Measurements from ENCODE around the gene KRT79. TPM values are rescaled to one million over a fixed set of nuclear protein-coding genes. Genes with fewer than 3 reads are reported as not detected.

The KRT79 gene
- total and polyA plus RNA-seq, 2 donors (not counting 1 experiment from before 2014, with no cell fraction given): not detected

GRCh38 chr12:52838609-52839435 lies 4.7 kb upstream of the KRT79 start:
- Histone ChIP-seq H3K9me3 (ENCODE audit: control insufficient read depth, insufficient read depth, low read depth, low read length) (no peaks in the 10 kb centered on the region), H3K79me2 (ENCODE audit: control insufficient read depth, insufficient read depth, low read length) (no peaks in the 10 kb centered on the region), H4K20me1 (ENCODE audit: control insufficient read depth, extremely low read depth, insufficient read depth, low read length) (no peaks in the 10 kb centered on the region), H3K4me2 (ENCODE audit: extremely low read depth, insufficient read depth, low read length) (no peak overlapping the region), H3K9ac (ENCODE audit: insufficient read depth, low read length) (no peak overlapping the region), H3K27me3 (ENCODE audit: control insufficient read depth, insufficient read depth, low read length) (no peaks in the 10 kb centered on the region), H3K27ac (ENCODE audit: insufficient read depth, low read length) (no peak overlapping the region), H3K4me3 (replicated peaks in 1 of 4; ENCODE audit: control extremely low read depth in 1 of 4, insufficient read depth in 1 of 4, low read depth in 3 of 4, low read length in 4 of 4) (no peak overlapping the region), H3K4me1 (ENCODE audit: control insufficient read depth, extremely low read depth, insufficient read depth, low read length) (no peaks in the 10 kb centered on the region), H3K36me3 (ENCODE audit: control insufficient read depth, insufficient read depth, low read length) (no peaks in the 10 kb centered on the region), H2AFZ (ENCODE audit: low read length) (no peak overlapping the region)
- DNase-seq (ENCODE audit: low read depth in 2 of 2): no peak
- no peak for TF ChIP-seq EZH2 (IDR thresholded peaks at IDR 0.05; ENCODE audit: low read length, missing control alignments)
- TF ChIP-seq, protein P1, sequence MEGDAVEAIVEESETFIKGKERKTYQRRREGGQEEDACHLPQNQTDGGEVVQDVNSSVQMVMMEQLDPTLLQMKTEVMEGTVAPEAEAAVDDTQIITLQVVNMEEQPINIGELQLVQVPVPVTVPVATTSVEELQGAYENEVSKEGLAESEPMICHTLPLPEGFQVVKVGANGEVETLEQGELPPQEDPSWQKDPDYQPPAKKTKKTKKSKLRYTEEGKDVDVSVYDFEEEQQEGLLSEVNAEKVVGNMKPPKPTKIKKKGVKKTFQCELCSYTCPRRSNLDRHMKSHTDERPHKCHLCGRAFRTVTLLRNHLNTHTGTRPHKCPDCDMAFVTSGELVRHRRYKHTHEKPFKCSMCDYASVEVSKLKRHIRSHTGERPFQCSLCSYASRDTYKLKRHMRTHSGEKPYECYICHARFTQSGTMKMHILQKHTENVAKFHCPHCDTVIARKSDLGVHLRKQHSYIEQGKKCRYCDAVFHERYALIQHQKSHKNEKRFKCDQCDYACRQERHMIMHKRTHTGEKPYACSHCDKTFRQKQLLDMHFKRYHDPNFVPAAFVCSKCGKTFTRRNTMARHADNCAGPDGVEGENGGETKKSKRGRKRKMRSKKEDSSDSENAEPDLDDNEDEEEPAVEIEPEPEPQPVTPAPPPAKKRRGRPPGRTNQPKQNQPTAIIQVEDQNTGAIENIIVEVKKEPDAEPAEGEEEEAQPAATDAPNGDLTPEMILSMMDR (conservative IDR thresholded peaks at IDR 0.05 in 1 of 2, IDR thresholded peaks at IDR 0.05 in 1 of 2; ENCODE audit: low read depth in 1 of 2, low read length in 2 of 2): no peak

DNA sequence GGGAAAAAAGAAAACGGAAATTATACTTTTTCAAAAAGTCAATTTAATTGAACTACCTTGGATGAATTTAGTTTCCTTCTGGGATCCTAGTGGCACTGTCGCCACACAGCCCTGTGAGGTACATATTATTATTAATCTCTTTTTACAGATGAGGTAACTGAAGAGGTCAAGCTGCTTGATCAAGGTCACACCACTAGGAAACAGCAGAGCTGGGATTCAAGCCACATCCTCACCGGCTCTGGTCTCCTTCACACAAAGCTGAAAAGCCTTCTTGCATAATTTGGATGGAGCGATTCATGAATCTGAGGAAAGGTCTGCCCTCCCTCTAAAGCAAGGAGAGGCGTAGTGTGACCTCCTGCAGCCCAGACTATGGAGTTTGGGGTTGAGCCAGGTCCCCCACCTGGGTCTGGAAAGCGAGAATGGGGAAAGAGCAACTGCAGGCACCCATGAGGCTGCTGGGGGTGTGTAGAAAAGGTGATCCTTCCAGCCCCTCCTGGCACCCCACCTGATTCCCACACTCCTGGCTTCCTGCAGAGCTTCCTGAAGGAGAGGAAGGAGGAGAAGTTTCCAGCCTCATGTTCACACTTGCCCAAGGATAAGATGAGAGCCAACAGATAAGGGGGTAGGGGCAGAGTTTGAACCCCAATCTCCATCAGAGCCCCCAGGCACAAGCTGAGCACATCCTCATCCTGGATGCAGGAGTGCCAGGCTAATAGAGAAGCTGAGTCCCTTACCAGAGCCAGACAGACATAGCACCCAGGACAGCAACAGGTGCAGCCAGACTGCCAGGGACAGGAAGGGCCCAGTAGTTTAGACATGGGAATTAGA lies 3.9 kb upstream of the KRT79 start:
- DNase-seq (ENCODE audit: low read depth in 2 of 2): peak in 1 of 2 donors; percentile 53

DNA sequence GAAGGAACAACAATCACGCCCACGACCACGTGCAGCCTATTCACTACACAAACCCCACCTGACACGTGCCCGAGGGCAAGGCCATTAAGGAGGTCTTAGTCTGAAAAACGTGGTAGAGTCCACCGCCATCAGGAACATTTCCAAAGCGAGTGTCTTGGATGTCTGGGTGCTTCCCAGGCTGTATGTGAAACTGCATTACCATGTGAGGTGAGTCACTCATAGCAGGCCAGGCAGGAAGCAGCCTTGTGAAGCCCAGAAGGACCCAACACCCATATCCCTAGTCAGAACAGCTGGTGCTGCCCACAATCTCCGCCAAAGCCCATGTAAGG lies 3.3 kb upstream of the KRT79 start:
- no peak for TF ChIP-seq EZH2 (IDR thresholded peaks at IDR 0.05; ENCODE audit: low read length, missing control alignments)
- TF ChIP-seq, protein P1 (conservative IDR thresholded peaks at IDR 0.05 in 1 of 2, IDR thresholded peaks at IDR 0.05 in 1 of 2; ENCODE audit: low read depth in 1 of 2, low read length in 2 of 2): no peak
- no peaks in the 10 kb centered on the region for H3K79me2 ChIP-seq (ENCODE audit: control insufficient read depth, insufficient read depth, low read length)
- no peak overlapping the region for H2AFZ ChIP-seq (ENCODE audit: low read length)
- no peaks in the 10 kb centered on the region for H3K27me3 ChIP-seq (ENCODE audit: control insufficient read depth, insufficient read depth, low read length)
- H3K36me3 ChIP-seq (ENCODE audit: control insufficient read depth, insufficient read depth, low read length): no peaks in the 10 kb centered on the region
- peak; percentile 49 to 94 for DNase-seq (ENCODE audit: low read depth in 2 of 2)
- H3K9me3 ChIP-seq (ENCODE audit: control insufficient read depth, insufficient read depth, low read depth, low read length): no peaks in the 10 kb centered on the region
- no peaks in the 10 kb centered on the region for H4K20me1 ChIP-seq (ENCODE audit: control insufficient read depth, extremely low read depth, insufficient read depth, low read length)
- no peaks in the 10 kb centered on the region for H3K4me1 ChIP-seq (ENCODE audit: control insufficient read depth, extremely low read depth, insufficient read depth, low read length)
- no peak overlapping the region for H3K4me3 ChIP-seq (replicated peaks in 1 of 4; ENCODE audit: control extremely low read depth in 1 of 4, insufficient read depth in 1 of 4, low read depth in 3 of 4, low read length in 4 of 4)
- no peak overlapping the region for H3K4me2 ChIP-seq (ENCODE audit: extremely low read depth, insufficient read depth, low read length)
- no peak overlapping the region for H3K27ac ChIP-seq (ENCODE audit: insufficient read depth, low read length)
- H3K9ac ChIP-seq (ENCODE audit: insufficient read depth, low read length): no peak overlapping the region

More for the DNA sequence above, 3.9 kb upstream of the KRT79 start:
- no peak for TF ChIP-seq EZH2 (IDR thresholded peaks at IDR 0.05; ENCODE audit: low read length, missing control alignments)
- TF ChIP-seq, protein P1 (conservative IDR thresholded peaks at IDR 0.05 in 1 of 2, IDR thresholded peaks at IDR 0.05 in 1 of 2; ENCODE audit: low read depth in 1 of 2, low read length in 2 of 2): no peak
- Histone ChIP-seq H3K27me3 (ENCODE audit: control insufficient read depth, insufficient read depth, low read length) (no peaks in the 10 kb centered on the region), H3K9me3 (ENCODE audit: control insufficient read depth, insufficient read depth, low read depth, low read length) (no peaks in the 10 kb centered on the region), H3K4me1 (ENCODE audit: control insufficient read depth, extremely low read depth, insufficient read depth, low read length) (no peaks in the 10 kb centered on the region), H3K4me3 (replicated peaks in 1 of 4; ENCODE audit: control extremely low read depth in 1 of 4, insufficient read depth in 1 of 4, low read depth in 3 of 4, low read length in 4 of 4) (no peak overlapping the region), H2AFZ (ENCODE audit: low read length) (no peak overlapping the region), H3K4me2 (ENCODE audit: extremely low read depth, insufficient read depth, low read length) (no peak overlapping the region), H3K79me2 (ENCODE audit: control insufficient read depth, insufficient read depth, low read length) (no peaks in the 10 kb centered on the region), H4K20me1 (ENCODE audit: control insufficient read depth, extremely low read depth, insufficient read depth, low read length) (no peaks in the 10 kb centered on the region), H3K36me3 (ENCODE audit: control insufficient read depth, insufficient read depth, low read length) (no peaks in the 10 kb centered on the region), H3K9ac (ENCODE audit: insufficient read depth, low read length) (no peak overlapping the region), H3K27ac (ENCODE audit: insufficient read depth, low read length) (no peak overlapping the region)

Data from fibroblast of lung (primary cell).